Activated CD8-positive, alpha-beta memory T cell treated with anti-CD3 and anti-CD28 coated beads for 36 hours (primary cell): ENCODE data around the gene SPACA4. TPM values are rescaled to one million over a fixed set of nuclear protein-coding genes. Genes with fewer than 3 reads are reported as not detected.

Experiments
- CTCF ChIA-PET: fragments of 350-600 bp; sonication (Branson Sonifier 250); formaldehyde crosslinking; loops from one replicate; lab custom pipeline; 2021; ENCODE audit warnings: antibody characterized with exemption; lab: Charles Lee
- POLR2A ChIA-PET: fragments of 350-600 bp; sonication (Branson Sonifier 250); formaldehyde crosslinking; loops from one replicate; lab custom pipeline; 2021; ENCODE audit warnings: antibody characterized with exemption; lab: Charles Lee
- total RNA-seq, 2 experiments: library from RNA; stranded (reverse); gene quantifications; one replicate each; pipeline ENCODE4 v1.2.3, GENCODE V29; 2021

SPACA4 gene
- total RNA-seq, 2 experiments from 2014 or later = not detected

- POLR2A ChIA-PET = no interaction called here
- CTCF ChIA-PET = interaction anchor here (0.9 kb wide), 1 partner anchor 11 kb away, joined by 3 read pairs; no protein-coding TSS in a partner anchor
Observed at GRCh38 chr19:48595171-48595570, 11.4 kb upstream of the SPACA4 start.

DNA sequence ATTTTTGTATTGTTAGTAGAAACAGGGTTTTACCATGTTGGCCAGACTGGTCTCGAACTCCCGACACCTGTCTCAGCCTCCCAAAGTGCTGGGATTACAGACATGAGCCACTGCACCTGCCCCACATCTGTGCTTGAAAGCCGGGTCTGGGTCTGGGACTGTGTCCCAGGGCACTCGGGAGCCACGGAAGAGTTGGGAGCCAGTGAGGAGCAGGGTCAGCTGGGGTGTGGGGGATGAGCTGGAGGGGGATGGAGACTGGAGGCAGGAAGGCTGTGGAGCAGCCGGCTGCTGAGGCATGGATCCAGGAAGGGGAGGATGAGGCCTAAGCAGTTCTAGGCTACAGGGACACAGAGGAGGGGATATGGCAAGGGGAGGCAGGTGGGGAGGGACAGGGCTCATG is 10.7 kb upstream of the SPACA4 start:
- CTCF ChIA-PET = no interaction called here
- POLR2A ChIA-PET = no interaction called here

DNA sequence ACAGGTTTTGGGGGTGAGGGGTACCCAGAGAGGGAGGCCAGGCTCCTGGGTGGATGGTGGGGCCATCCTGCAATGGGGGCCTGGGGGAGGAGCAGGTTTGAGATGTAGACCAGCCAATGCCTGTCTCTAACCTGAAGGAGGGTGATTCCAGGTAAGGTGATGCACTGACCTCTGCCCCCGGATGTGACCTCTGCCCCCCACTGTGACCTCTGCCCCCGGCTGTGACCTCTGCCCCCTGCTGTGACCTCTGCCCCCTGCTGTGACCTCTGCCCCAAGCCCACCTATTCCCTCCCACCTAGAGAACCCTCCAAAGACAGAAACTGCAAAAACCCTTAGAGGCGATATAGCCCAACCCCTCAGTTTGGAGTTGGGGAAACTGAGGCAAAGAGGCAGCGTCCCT is 10.3 kb upstream of the SPACA4 start:
- ChIA-PET CTCF (no interaction called here), POLR2A (no interaction called here)

DNA sequence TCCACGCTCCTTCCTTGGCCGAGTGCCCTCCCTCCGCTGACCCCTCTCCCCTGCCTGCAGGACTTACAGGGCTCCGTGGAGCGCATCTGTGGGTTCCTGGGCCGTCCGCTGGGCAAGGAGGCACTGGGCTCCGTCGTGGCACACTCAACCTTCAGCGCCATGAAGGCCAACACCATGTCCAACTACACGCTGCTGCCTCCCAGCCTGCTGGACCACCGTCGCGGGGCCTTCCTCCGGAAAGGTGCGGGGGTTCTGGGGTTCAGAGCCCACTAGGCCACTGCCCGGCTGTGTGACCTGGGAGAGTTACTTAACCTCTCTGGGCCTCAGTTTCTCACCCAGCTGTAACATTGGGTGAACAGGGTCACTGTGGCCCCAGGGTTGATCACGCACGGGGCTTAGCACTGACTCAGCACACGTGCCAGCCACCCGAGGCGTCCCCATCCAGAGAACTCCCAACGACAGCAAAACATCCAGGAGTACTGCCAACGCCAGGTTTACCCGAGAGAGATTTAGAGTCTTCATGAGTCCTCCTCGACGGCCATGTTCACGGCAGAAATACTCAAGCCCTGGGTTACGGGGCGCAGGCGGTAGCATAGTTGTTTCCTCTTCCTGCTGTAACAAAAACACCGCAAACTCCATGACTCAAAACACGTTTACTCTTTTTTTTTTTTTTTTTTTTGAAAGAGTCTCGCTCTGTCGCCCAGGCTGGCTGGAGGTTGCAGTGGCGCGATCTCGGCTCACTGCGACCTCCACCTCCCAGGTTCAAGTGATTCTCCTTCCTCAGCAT is 9.7 kb upstream of the SPACA4 start:
- ChIA-PET CTCF (interaction anchor here (0.7 kb wide), 1 partner anchor 603 kb away, joined by 5 read pairs; no protein-coding TSS in a partner anchor), POLR2A (interaction anchor here (0.9 kb wide), 1 partner anchor 19 kb away, joined by 5 read pairs; no protein-coding TSS in a partner anchor)

- ChIA-PET CTCF (no interaction called here), POLR2A (no interaction called here)
Observed at GRCh38 chr19:48598996-48599700, 7.4 kb upstream of the SPACA4 start.

- POLR2A ChIA-PET = interaction anchor here (0.6 kb wide), 1 partner anchor 1704 kb away, joined by 5 read pairs; no protein-coding TSS in a partner anchor
- CTCF ChIA-PET = interaction anchor here (1.6 kb wide), 1 partner anchor 12 kb away, joined by 6 read pairs; no protein-coding TSS in a partner anchor
Observed at GRCh38 chr19:48600679-48601417, 5.7 kb upstream of the SPACA4 start.

DNA sequence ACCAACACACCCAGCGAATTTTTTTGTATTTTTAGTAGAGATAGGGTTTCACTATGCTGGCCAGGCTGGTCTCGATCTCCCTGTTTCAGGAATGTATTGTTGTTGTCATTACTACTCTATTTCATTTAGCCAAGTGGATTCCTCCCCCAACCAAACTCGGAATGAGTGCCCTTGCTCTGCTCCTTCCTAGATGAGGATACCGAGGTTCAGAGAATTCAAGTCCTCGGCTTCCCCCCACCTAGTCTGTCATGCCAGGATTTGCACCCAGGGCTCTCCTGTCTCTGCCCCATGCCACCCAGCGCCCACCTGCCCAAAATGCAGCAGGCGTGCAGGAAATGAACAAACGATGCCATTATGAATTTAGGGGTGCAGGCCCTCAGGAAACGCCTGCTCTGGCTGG is 3.5 kb upstream of the SPACA4 start:
- CTCF ChIA-PET = no interaction called here
- POLR2A ChIA-PET = no interaction called here

GRCh38 chr19:48603449-48603848 is 3.1 kb upstream of the SPACA4 start:
- POLR2A ChIA-PET = no interaction called here
- CTCF ChIA-PET = no interaction called here

GRCh38 chr19:48603850-48604249 is 2.7 kb upstream of the SPACA4 start:
- CTCF ChIA-PET = no interaction called here
- POLR2A ChIA-PET = no interaction called here

DNA sequence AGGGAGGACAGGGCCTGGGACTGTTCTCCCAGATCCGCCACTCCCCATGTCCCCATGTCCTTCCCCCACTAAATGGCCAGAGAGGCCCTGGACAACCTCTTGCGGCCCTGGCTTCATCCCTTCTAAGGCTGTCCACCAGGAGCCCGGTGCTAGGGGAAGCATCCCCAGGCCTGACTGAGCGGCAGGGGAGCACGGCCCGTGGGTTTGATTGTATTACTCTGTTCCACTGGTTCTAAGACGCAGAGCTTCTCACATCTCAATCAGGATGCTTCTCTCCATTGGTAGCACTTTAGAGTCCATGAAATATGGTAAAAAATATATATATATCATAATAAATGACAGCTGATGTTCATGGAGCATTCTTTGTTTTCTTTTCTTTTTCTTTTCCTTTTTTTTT is 815 bp downstream of the SPACA4 start:
- CTCF ChIA-PET = interaction anchor here (0.8 to 3.9 kb wide), 3 partner anchors 9 to 102 kb away, joined by 3 to 15 read pairs (median 5); no protein-coding TSS in a partner anchor
- POLR2A ChIA-PET = no interaction called here

DNA sequence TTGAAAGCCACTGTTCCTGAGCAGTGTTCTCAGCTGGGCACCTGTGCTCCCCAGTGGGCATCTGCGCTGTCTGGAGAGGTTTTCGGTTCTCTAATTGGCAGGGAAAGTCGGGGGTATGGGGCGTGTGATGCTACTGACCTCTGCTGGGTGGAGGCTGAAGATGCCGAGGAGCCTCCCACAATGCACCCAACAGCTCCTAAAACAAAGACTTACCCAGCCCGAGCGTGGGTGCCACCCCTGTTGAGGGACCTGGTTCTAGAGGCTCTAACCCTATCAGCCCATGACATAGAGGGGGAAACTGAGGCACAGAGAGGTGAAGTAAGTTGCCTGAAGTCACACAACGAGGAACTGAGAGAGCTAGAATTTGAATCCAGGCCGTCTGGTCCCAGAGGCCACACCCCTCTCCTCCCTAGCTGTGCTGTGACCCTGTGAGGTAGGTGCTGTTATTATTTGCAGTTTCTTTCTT is 2.3 kb downstream of the SPACA4 start:
- ChIA-PET CTCF (interaction anchor here (0.5 to 3.9 kb wide), 11 partner anchors 8 to 230 kb away, joined by 3 to 15 read pairs (median 4); no protein-coding TSS in a partner anchor), POLR2A (interaction anchor here (0.7 to 0.8 kb wide), 2 partner anchors 25 to 542 kb away, joined by 3 to 11 read pairs; no protein-coding TSS in a partner anchor)

DNA sequence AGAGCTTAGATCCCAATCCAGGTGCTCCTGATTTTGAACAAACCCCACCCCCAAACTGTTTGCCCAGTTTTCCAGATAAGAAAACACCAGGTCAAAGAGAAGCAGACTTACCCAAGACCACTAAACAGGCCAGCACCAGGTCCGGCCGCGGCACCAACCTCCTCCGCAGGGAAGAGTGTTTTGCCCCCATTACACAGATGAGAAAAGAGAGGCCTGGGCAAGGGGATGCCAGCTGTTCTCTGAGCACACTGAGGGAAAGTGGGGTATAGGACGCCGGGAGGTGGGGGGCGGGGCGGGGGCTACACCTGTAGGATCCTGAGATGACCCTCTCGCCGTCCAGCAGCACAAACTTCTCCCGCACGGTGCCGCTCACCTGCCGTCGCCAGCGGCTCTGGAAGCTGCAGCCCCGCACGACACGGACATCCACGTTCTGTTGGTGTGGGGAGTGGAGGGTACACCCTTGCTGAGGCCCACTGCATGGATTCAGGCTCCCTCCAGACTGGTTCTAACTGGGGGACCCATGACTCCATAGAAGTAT is 3.1 kb downstream of the SPACA4 start:
- CTCF ChIA-PET = interaction anchor here (0.6 to 3.9 kb wide), 7 partner anchors 7 to 231 kb away, joined by 3 to 15 read pairs (median 5); no protein-coding TSS in a partner anchor
- POLR2A ChIA-PET = interaction anchor here (0.7 to 0.9 kb wide), 2 partner anchors 9 to 541 kb away, joined by 6 to 11 read pairs; partner anchors contain the start of genes RPL18 and SPHK2

DNA sequence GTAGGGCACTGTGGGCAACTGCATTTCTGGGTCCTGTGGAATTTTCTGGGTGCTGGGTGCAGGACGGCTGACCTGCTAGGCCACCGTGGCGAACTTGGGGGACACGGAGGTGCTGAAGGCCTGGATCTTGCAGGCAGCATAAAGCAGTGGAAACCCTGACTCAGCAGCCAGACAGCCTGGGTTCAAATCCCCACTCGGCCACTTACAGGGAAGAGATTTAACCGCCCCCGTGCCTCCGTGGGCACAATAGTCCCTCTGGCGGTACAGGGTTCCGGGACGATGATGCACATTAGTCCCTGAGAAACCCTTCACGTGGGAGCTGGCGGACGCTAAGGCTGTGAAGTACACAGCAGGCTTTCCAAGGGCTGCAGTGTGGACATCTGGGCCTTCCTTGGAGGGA is 5.3 kb downstream of the SPACA4 start:
- CTCF ChIA-PET = interaction anchor here (1.2 kb wide), 1 partner anchor 23 kb away, joined by 3 read pairs; no protein-coding TSS in a partner anchor
- POLR2A ChIA-PET = no interaction called here

- ChIA-PET POLR2A (interaction anchor here (0.8 to 1.2 kb wide), 3 partner anchors 121 to 934 kb away, joined by 3 to 4 read pairs (median 3); no protein-coding TSS in a partner anchor), CTCF (interaction anchor here (0.6 to 1.2 kb wide), 4 partner anchors 24 to 123 kb away, joined by 3 to 4 read pairs (median 3); no protein-coding TSS in a partner anchor)
Observed at GRCh38 chr19:48613024-48613851, 6.7 kb downstream of the SPACA4 start.

DNA sequence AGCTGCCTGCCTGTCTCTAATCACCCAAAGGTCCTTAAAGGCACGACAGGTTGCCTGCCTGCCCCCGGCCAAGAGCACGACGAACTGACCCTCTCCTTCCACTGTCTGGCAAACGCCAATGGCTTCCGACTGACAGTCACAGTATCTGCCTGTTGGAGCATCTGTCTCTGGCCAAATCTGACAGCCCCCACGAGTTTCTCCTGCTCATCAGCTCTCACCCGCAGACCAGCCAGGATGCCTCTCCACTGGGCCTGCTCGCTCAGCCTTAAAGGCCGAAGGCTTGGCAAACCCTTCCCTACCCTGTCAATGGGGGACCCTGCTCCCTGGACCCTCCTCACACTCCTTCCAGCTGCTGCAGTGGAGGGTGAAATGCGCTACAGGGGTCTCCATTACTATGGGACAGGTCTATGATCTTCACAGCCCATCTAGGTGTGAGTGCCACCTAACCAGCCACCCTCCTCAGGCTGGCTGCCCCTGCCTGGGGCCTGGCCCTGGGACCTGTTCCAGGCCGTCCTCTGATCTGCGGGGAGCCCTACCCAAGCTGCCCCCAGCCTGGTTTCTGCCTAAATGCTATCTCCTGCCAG is 7.4 kb downstream of the SPACA4 start:
- ChIA-PET POLR2A (interaction anchor here (0.7 to 0.8 kb wide), 2 partner anchors 20 to 933 kb away, joined by 3 read pairs; no protein-coding TSS in a partner anchor), CTCF (no interaction called here)

DNA sequence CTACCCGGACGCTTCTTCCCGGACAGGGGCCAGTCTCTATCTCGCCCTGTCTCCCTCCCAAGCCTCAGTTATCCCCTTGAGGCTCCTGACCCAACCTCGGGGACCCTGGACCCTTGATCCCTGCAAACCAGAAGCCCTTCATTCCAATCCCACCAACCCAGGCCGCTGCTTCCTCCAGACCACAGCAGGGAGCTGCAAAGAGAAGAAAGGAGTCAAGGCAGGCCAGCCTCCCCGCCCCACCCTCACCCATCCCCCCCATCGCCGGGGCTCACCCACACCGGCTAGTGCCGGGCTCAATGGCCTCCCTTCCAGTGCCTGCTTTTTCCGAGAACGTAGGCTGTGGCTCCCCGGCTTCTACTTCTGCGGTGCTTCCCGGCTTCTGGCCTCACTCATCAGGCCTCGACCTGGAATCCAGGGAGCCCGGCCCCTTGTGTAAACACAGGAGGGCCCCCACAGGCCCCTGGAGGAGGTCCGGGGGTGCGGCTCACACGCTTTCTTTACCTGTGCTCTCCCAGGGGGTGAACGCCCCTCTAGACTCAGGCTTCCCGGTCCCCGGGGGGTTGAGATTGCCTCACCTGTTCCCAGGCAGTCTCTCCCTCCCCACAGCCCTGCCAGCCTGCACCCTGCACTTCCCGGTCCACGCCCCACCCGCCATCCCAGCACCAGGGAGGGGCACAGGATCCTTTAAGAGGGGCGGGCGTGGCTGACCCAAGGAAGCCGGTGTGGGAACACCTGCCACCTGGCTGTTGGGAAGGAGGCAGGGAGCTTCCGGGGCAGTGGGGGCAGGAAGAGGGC is 8.1 kb downstream of the SPACA4 start, which contains the start of gene FAM83E:
TSS of gene FAM83E (minus strand) at position 641 of the 795 bp plus-strand sequence. CDS start 1,704 bp downstream, outside the sequence.
- ChIA-PET POLR2A (interaction anchor here (0.7 kb wide), 1 partner anchor 19 kb away, joined by 3 read pairs; no protein-coding TSS in a partner anchor), CTCF (no interaction called here)
